ENCODE data around the gene PLCD3.

- TF ChIP-seq, protein P1, sequence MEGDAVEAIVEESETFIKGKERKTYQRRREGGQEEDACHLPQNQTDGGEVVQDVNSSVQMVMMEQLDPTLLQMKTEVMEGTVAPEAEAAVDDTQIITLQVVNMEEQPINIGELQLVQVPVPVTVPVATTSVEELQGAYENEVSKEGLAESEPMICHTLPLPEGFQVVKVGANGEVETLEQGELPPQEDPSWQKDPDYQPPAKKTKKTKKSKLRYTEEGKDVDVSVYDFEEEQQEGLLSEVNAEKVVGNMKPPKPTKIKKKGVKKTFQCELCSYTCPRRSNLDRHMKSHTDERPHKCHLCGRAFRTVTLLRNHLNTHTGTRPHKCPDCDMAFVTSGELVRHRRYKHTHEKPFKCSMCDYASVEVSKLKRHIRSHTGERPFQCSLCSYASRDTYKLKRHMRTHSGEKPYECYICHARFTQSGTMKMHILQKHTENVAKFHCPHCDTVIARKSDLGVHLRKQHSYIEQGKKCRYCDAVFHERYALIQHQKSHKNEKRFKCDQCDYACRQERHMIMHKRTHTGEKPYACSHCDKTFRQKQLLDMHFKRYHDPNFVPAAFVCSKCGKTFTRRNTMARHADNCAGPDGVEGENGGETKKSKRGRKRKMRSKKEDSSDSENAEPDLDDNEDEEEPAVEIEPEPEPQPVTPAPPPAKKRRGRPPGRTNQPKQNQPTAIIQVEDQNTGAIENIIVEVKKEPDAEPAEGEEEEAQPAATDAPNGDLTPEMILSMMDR (IDR thresholded peaks at IDR 0.05): no peak
- no peak for TF ChIP-seq POLR2A (IDR thresholded peaks at IDR 0.05)
Measured at GRCh38 chr17:45101883-45102811, 30.2 kb downstream of the PLCD3 start.

All from right lobe of liver (tissue), 4 donors.